HG02623 (cell line): Measurements from ENCODE around the gene SCAND1.

Experiments
- ATAC-seq: cut with Tn5 transposase; IDR thresholded peaks from one replicate; pipeline ENCODE4 v1.9.1; 2021; ENCODE audit warnings: moderate library complexity; ENCODE audit not compliant: unreplicated experiment

The SCAND1 gene

GRCh38 chr20:35908007-35908406 is 46.3 kb downstream of the SCAND1 start:
- no peak for ATAC-seq

GRCh38 chr20:35907017-35907701 is 47.1 kb downstream of the SCAND1 start:
- no peak for ATAC-seq

- no peak for ATAC-seq
Measured at GRCh38 chr20:35904982-35905663, 49.2 kb downstream of the SCAND1 start.

GRCh38 chr20:35903843-35904242 is 50.5 kb downstream of the SCAND1 start:
- no peak for ATAC-seq
